Fibroblast of pulmonary artery (primary cell): ENCODE measurements around the gene FRMD4A.

Source experiments
- DNase-seq: peaks from one replicate; pipeline ENCODE4 v3.0.0-alpha.2; 2010; ENCODE audit warnings: low read depth
- H3K4me3 ChIP-seq: replicated peaks from 2 replicates; pipeline ENCODE4 v1.5.1; 2011; ENCODE audit warnings: low read depth, mild to moderate bottlenecking, control low read depth, low read length, moderate library complexity
- TF ChIP-seq, protein P1 (sequence below): IDR thresholded peaks from 2 replicates; pipeline ENCODE4 v1.5.1; 2011; ENCODE audit warnings: mild to moderate bottlenecking, control low read depth, low read length, inconsistent platforms; ENCODE audit errors: missing control alignments

FRMD4A gene

DNA sequence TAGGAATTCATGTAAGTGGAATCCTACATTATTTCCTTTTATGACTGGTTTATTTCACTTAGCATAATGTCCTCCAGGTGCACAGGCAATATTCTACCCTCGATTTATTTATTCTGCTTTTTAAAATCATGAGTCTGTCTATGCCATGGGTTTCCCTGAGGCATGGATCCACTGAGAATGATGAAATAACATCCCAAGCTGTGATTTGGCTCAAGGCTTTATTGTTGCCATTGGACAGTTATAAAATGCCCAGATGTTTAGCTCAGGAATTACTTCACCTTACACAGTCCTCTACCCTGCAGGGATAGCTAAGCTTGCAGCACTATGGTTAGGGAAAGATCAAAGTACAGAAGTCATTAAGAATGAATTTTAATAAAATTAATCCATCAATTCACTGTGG lies 219.5 kb downstream of the FRMD4A start:
- H3K4me3 ChIP-seq = no peak overlapping the region
- TF ChIP-seq, protein P1, sequence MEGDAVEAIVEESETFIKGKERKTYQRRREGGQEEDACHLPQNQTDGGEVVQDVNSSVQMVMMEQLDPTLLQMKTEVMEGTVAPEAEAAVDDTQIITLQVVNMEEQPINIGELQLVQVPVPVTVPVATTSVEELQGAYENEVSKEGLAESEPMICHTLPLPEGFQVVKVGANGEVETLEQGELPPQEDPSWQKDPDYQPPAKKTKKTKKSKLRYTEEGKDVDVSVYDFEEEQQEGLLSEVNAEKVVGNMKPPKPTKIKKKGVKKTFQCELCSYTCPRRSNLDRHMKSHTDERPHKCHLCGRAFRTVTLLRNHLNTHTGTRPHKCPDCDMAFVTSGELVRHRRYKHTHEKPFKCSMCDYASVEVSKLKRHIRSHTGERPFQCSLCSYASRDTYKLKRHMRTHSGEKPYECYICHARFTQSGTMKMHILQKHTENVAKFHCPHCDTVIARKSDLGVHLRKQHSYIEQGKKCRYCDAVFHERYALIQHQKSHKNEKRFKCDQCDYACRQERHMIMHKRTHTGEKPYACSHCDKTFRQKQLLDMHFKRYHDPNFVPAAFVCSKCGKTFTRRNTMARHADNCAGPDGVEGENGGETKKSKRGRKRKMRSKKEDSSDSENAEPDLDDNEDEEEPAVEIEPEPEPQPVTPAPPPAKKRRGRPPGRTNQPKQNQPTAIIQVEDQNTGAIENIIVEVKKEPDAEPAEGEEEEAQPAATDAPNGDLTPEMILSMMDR = no peak
- no peak for DNase-seq

DNA sequence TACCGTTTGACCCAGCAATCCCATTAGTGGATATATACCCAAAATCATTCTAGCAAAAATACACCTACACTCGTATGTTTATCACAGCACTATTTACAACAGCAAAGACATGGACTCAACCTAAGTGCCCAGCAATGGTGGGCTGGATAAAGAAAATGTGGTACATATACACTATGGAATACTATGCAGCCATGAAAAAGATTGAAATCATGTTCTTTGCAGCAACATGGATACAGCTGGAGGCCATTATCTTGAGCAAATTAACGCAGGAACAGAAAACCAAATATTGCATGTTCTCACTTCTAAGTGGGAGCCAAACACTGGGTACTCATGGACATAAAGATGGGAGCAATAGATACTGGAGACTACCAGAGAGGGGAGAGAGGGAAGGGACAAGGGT lies 223.9 kb downstream of the FRMD4A start:
- TF ChIP-seq, protein P1 = no peak
- DNase-seq = no peak
- H3K4me3 ChIP-seq = no peak overlapping the region

DNA sequence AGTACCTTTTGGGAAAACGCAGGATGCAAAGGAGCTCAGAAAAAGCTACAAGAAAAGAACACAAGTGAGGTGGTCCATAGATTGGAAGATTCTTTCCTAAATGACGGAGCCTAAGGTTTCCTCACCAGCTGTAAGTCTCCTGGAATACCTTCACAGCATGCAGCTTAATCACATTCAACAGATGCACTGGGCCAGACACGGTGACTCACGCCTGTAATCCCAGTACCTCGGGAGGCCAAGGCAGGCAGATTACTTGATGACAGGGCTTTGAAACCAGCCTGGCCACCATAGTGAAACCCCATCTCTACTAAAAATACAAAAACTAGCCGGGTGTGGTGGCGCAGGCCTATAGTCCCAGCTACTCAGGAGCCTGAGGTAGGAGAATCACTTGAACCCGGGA lies 228.7 kb downstream of the FRMD4A start:
- DNase-seq = no peak
- no peak overlapping the region for H3K4me3 ChIP-seq
- TF ChIP-seq, protein P1 = no peak

DNA sequence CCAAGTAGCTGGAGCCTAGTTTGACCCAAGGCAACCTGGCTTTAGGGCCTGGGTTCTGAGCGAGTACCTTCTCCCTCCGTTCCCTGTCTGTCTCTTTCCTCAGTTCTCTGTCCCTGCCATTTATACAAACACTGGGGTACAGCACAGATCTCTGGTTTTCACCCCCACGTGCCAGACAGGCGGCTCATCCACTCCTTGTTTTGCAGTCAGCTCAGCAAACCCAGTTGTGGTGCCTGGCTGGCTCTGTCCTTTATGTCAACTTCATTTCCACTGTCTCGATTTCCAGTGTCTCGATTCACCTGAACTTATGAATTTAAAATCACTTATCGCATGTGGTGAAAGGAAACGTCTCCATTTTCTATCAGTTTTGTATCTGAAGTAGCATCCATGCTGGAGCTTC lies 230.8 kb downstream of the FRMD4A start:
- DNase-seq = no peak
- TF ChIP-seq, protein P1 = no peak
- no peak overlapping the region for H3K4me3 ChIP-seq

DNA sequence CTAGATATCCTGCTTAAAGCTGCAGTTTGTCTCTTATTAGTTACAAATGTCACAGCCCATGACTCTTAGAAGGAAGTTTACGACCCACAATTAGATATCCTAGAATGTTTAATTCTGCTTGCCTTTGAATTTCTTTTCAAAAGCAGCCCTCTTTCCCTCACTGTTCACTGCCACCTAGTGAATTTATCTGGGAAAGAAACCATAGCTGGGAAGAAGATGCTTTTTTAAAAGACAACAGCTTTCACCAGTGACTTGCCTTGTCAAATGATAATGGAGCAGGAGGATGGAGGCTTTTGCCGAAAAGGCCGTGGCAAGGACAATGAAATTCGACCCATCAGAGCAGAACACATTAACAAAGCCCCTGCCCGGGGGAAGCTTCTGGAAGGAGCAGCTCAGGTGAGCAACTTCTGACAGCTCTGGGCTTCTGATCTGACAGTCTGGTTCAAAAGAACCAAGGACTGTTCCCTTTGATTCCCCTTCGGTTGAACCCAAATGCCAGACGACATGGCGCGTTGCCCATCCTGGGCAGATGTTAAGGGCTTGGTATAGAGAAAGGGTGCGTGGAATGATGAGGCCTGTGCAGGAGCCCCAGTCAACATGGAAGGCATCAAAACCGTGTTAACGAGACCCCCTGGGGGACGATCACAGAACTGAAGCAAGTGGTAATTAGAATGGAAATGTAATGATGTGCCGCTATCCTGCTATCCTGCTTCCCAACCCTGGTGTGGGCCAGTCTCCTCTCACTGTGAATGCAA lies 236.8 kb downstream of the FRMD4A start:
- peak; percentile 70 for DNase-seq
- TF ChIP-seq, protein P1 = peak; percentile 63
- H3K4me3 ChIP-seq = no peak overlapping the region

DNA sequence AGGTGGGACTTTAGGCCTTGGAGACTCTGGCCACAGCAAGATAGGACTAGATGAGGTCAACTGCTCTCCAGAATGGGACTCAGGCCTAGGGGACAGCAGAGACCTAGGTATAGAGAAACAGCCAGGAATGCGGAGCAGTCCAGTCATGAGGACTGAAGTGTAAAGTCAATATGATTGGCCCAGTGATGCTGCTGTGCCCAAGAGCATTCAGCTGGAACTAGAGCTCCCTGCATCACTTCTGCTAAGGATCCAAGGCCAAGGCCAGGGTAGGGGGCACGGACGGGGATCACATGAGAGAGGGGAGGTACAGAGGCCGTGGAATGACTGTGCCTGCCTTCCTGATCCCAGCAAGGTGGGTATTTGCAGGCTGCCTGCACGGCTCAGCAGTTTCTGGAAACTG lies 237.9 kb downstream of the FRMD4A start:
- no peak for DNase-seq
- TF ChIP-seq, protein P1 = no peak
- H3K4me3 ChIP-seq = no peak overlapping the region

DNA sequence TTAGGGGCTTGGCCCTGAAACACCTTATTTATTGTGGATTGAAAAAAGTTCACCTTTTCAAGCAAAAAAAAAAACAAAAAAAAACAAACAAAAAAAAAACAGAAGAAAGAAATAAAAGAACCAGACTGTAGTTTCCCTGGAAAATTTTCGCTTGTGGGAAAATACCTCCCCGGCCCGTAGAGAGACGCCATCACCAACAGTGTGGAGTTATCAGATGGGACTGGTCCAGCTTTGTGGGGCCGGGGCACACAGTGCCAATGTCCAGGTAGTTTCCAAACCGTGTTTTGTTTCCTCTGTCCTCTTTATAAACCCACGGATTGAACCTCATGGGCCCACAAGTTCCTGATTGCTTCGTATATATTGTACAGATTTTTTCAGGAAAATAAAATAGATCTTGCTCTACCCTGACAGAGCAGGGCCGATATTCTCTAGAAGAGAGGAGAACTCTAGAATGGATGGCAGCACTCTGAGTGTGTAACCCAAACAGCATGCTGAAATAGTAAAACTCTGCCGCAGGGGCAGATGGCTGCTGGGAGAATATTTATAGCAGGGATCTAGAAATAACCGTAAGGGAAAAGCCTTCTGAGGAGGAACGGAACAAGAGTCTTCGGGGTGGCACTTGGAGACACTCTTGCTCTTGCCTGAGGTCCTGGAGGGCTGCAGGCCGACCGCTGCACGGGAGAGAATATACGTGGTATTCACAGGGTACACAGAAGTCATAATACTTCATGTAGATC lies 241.0 kb downstream of the FRMD4A start:
- H3K4me3 ChIP-seq = no peak overlapping the region
- DNase-seq = no peak
- TF ChIP-seq, protein P1 = no peak
